Hypothalamus (tissue), 51 donors: Measurements from ENCODE around the gene SLC26A1.

Experiments
- DNase-seq, 51 donors: peaks; one replicate each; lab custom pipeline; 2025; lab: John Stamatoyannopoulos, UW

SLC26A1 gene

GRCh38 chr4:1030031-1030430, 36.8 kb upstream of the SLC26A1 start:
- DNase-seq = no peak

- DNase-seq = no peak
These were observed 36.3 kb upstream of the SLC26A1 start for GRCh38 chr4:1029529-1029928.

- no peak for DNase-seq
These were observed 35.5 kb upstream of the SLC26A1 start for GRCh38 chr4:1028574-1029220.

- DNase-seq = no peak
These were observed 34.7 kb upstream of the SLC26A1 start for GRCh38 chr4:1027915-1028238.

GRCh38 chr4:1027219-1027914, 34.2 kb upstream of the SLC26A1 start:
- DNase-seq = no peak

GRCh38 chr4:1026115-1026514, 32.9 kb upstream of the SLC26A1 start:
- DNase-seq = no peak

GRCh38 chr4:1024882-1025545, 31.8 kb upstream of the SLC26A1 start:
- DNase-seq = no peak

GRCh38 chr4:1023895-1024740, 30.9 kb upstream of the SLC26A1 start:
- DNase-seq = no peak

GRCh38 chr4:1023075-1023640, 30.0 kb upstream of the SLC26A1 start:
- no peak for DNase-seq

- DNase-seq = no peak
These were observed 29.5 kb upstream of the SLC26A1 start for GRCh38 chr4:1022739-1023066.

GRCh38 chr4:1022051-1022738, 29.0 kb upstream of the SLC26A1 start:
- no peak for DNase-seq

- DNase-seq = no peak
These were observed 28.3 kb upstream of the SLC26A1 start for GRCh38 chr4:1021386-1022050.

GRCh38 chr4:1019729-1020470, 26.7 kb upstream of the SLC26A1 start:
- DNase-seq = no peak

GRCh38 chr4:1019320-1019719, 26.1 kb upstream of the SLC26A1 start:
- DNase-seq = no peak

GRCh38 chr4:1018147-1019020, 25.2 kb upstream of the SLC26A1 start:
- DNase-seq = no peak

- no peak for DNase-seq
These were observed 24.5 kb upstream of the SLC26A1 start for GRCh38 chr4:1017706-1018105.

- DNase-seq = no peak
These were observed 24.0 kb upstream of the SLC26A1 start for GRCh38 chr4:1017211-1017610.

GRCh38 chr4:1015746-1016145, 22.5 kb upstream of the SLC26A1 start:
- no peak for DNase-seq
